K562 (cell line): Measurements from ENCODE around the gene EEF1AKMT1. TPM values are rescaled to one million over a fixed set of nuclear protein-coding genes. Genes with fewer than 3 reads are reported as not detected.

Source experiments
- CAMTA2 ChIP-seq: fragments of 250-450 bp; sonication (Bioruptor Pico); conservative IDR thresholded peaks from 2 replicates; pipeline ENCODE4 v1.5.1; 2022
- CBX2 ChIP-seq: fragments of 200-600 bp; sonication (generic); IDR thresholded peaks from one replicate; pipeline ENCODE4 v1.6.1; 2012; ENCODE audit warnings: mild to moderate bottlenecking, low read length, inconsistent platforms; ENCODE audit not compliant: insufficient read depth, poor library complexity, severe bottlenecking
- HBP1 ChIP-seq: fragments of 450-650 bp; formaldehyde crosslinking; IDR thresholded peaks from 2 replicates; pipeline ENCODE4 v1.4.0; 2022; ENCODE audit warnings: missing genetic modification characterization
- MCM5 ChIP-seq: fragments of 450-650 bp; IDR thresholded peaks from 2 replicates; pipeline ENCODE4 v1.6.1; 2016; ENCODE audit warnings: low read depth
- MTA1 ChIP-seq: fragments of 450-650 bp; IDR thresholded peaks from 2 replicates; pipeline ENCODE4 v1.6.1; 2017; ENCODE audit warnings: borderline replicate concordance
- NBN ChIP-seq: fragments of 450-650 bp; IDR thresholded peaks from 2 replicates; pipeline ENCODE4 v1.6.1; 2016; ENCODE audit warnings: low read depth, mild to moderate bottlenecking
- POLR2AphosphoS5 ChIP-seq: IDR thresholded peaks from 2 replicates; pipeline ENCODE4 v1.6.1; 2011; ENCODE audit warnings: mild to moderate bottlenecking, low read depth, low read length, moderate library complexity; ENCODE audit not compliant: control insufficient read depth, insufficient read depth
- SP2 ChIP-seq: IDR thresholded peaks from 2 replicates; pipeline ENCODE4 v1.6.1; 2011; ENCODE audit warnings: mild to moderate bottlenecking, low read depth, low read length, moderate library complexity; ENCODE audit not compliant: poor library complexity, severe bottlenecking; ENCODE audit errors: extremely low read depth
- ZFP36 ChIP-seq: fragments of 150-350 bp; IDR thresholded peaks from 2 replicates; pipeline ENCODE4 v1.6.1; 2018; ENCODE audit warnings: low read length, low read depth; ENCODE audit not compliant: partially characterized antibody
- polyA plus RNA-seq, 8 experiments: library from polyadenylated mRNA; depleted of rRNA in 4 of 8; stranded (reverse) in 5 of 8; unstranded in 3 of 8; fragments of >200 nt; fragmentation: Nextera tagmentation in 2 of 8; fragmentation: Illumina TruSeq in 1 of 8; extraction: Ambion mirVana in 2 of 8; extraction: Trizol in 1 of 8; gene quantifications; 2 replicates each; pipeline versions ENCODE4 v1.2.1 to v1.2.3, GENCODE V29; 2011 to 2014; ENCODE audit warnings: inconsistent platforms in 1 of 8, missing spikeins in 1 of 8
- total RNA-seq, 7 experiments: library from RNA; depleted of rRNA in 6 of 7; stranded (reverse); fragments of >200 nt in 6 of 7; fragmentation: Illumina TruSeq in 2 of 7; extraction: Trizol in 2 of 7; gene quantifications; 2 replicates each; pipeline versions ENCODE4 v1.2.1 to v1.2.3, GENCODE V29; 2011 to 2021; ENCODE audit warnings: low replicate concordance in 1 of 7
- TF ChIP-seq, protein P1 (sequence below), 2 experiments: fragments of 450-650 bp; formaldehyde crosslinking in 1 of 2; IDR thresholded peaks; 2 replicates each; pipeline versions ENCODE4 v1.4.0 to v1.6.1; 2014 to 2020; ENCODE audit warnings: mild to moderate bottlenecking in 2 of 2, borderline replicate concordance in 1 of 2, low read depth in 1 of 2
- TF ChIP-seq, protein P2 (sequence below): fragments of 450-650 bp; IDR thresholded peaks from 2 replicates; pipeline ENCODE4 v1.6.1; 2014; ENCODE audit warnings: low read depth, mild to moderate bottlenecking, moderate library complexity, borderline replicate concordance

Gene EEF1AKMT1
- total and polyA plus RNA-seq, 9 of the 15 experiments (the other 6 are each of a cell fraction or from before 2014, with no cell fraction given): 5.3 to 36.3 (median 7.9) TPM

GRCh38 chr13:20773194-20774080 lies at the start of gene EEF1AKMT1 (continued):
- TF ChIP-seq POLR2AphosphoS5 (peak; percentile 65; the same call in 1 of the 2 replicates), CAMTA2 (CRISPR knock-in tag) (no peak), NBN (no peak), MTA1 (no peak), SP2 (no peak), HBP1 (CRISPR knock-in tag) (no peak), ZFP36 (no peak), CBX2 (no peak), MCM5 (no peak)
- TF ChIP-seq, protein P1, sequence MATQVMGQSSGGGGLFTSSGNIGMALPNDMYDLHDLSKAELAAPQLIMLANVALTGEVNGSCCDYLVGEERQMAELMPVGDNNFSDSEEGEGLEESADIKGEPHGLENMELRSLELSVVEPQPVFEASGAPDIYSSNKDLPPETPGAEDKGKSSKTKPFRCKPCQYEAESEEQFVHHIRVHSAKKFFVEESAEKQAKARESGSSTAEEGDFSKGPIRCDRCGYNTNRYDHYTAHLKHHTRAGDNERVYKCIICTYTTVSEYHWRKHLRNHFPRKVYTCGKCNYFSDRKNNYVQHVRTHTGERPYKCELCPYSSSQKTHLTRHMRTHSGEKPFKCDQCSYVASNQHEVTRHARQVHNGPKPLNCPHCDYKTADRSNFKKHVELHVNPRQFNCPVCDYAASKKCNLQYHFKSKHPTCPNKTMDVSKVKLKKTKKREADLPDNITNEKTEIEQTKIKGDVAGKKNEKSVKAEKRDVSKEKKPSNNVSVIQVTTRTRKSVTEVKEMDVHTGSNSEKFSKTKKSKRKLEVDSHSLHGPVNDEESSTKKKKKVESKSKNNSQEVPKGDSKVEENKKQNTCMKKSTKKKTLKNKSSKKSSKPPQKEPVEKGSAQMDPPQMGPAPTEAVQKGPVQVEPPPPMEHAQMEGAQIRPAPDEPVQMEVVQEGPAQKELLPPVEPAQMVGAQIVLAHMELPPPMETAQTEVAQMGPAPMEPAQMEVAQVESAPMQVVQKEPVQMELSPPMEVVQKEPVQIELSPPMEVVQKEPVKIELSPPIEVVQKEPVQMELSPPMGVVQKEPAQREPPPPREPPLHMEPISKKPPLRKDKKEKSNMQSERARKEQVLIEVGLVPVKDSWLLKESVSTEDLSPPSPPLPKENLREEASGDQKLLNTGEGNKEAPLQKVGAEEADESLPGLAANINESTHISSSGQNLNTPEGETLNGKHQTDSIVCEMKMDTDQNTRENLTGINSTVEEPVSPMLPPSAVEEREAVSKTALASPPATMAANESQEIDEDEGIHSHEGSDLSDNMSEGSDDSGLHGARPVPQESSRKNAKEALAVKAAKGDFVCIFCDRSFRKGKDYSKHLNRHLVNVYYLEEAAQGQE (IDR thresholded peaks at IDR 0.05; ENCODE audit: borderline replicate concordance): no peak
- TF ChIP-seq, protein P1 (CRISPR knock-in tag; IDR thresholded peaks at IDR 0.05; ENCODE audit: low read depth): no peak
- TF ChIP-seq, protein P2, sequence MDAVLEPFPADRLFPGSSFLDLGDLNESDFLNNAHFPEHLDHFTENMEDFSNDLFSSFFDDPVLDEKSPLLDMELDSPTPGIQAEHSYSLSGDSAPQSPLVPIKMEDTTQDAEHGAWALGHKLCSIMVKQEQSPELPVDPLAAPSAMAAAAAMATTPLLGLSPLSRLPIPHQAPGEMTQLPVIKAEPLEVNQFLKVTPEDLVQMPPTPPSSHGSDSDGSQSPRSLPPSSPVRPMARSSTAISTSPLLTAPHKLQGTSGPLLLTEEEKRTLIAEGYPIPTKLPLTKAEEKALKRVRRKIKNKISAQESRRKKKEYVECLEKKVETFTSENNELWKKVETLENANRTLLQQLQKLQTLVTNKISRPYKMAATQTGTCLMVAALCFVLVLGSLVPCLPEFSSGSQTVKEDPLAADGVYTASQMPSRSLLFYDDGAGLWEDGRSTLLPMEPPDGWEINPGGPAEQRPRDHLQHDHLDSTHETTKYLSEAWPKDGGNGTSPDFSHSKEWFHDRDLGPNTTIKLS: peak; percentile 27; the same call in 1 of the 2 replicates
